GM21529 (cell line): ENCODE results near the gene SOAT1.

Experiments used
- ATAC-seq: cut with Tn5 transposase; IDR thresholded peaks from one replicate; pipeline ENCODE4 v1.9.1; 2021; ENCODE audit not compliant: unreplicated experiment

SOAT1 gene

DNA sequence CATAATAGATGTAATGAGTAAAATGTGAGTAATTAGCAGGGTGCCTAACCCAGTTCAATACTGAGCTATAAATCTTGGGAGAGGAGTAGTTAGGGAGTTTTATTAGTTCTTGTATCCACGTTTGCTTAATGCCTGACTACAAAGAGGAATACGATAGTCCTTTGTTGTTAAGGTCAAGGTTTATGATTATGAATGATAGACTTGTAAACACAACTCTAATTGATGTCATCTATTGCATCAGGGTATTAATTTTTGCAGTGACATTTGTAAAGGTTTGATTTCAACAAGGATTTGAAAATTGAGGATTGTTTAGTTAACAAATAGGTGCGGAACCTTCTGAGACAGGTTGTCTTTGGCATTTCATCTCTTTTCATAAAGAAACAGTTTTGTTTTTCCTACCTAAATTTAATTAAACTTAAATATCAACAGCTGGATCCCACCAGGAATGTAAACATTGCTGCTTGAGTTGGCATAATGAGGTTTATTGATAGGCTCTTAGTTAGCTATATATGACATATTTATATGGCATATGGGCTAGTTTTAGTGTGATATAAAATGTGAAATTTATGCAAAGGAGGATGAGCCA lies 9.7 kb downstream of the SOAT1 start:
- ATAC-seq = no peak

DNA sequence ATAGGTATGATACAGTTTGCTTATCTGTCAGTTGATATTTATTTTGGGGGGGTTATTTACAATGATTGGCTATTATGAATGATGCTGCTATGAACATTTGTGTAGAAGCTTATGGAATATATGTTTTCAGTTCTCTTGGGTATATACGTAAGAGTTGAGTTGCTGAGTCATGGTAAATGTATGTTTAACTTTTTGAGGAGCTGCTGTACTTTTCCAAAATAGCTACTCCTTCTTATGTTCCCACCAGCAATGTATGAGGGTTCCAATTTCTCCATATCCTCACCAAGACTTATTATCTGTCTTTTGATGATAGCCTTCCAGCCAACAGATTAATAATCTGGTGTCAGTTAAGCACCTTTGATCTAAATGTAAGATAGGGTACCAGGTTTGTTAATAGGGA lies 11.9 kb downstream of the SOAT1 start:
- ATAC-seq = no peak

DNA sequence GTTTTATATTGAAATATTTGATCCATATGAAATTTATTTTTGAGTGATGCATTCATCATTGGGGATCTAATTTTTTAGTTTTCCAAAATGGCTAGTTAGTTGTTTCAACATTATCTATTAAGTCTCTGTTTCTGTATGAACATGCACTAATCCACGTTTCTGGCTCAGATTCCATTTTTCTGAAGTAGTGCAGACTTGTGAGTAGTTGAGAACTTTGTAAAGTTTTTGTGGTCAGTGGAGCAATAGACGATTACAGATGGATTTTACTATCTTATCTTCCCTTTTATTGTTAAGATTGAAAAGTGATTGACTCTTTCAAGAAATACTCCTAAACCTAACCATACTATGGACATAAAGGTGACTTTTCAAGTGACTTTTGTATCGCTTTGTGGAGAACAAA lies 16.7 kb downstream of the SOAT1 start:
- ATAC-seq = no peak

DNA sequence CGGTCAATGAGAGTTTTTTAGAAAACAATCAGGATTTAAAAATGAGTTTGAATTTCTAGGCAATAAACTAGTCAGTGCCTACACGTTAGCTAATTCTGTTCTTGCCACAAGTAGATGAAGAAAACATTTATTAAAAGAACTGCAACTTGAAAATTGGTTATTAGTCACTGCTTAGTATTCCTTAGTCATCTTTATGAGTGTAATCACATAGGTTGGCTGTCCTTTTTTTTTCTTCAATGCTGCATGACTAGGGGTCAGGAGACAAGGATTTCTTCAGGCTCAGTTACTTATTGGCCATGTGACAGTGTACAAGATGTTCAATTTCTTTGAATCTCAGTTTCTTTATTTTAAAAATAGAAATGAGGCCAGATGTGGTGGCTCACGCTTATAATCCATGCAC lies 17.1 kb downstream of the SOAT1 start:
- ATAC-seq = no peak

DNA sequence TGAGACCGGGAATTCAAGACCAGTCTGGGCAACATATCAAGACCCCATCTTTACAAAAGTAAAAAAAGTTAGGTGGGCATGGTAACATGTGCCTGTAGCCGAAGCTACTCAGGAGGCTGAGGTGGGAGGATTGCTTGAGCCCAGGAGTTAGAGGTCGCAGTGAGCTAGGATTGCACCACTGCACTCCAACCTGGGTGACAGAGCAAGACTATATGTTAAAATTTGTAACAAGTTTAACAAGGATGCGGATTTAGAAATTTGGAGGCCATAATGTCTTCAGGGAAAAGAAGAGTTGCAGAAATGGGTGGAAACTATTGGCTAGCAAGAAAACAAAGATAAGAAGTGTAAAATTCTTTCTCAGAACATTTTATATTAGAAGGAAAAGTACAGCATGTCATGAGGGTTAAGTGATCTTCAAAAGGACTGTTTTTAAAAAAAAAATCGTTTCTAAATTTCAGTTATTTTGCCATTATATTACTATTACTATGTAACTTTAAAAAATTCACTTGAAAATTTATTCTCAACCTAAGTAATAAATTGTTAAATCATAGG lies 17.6 kb downstream of the SOAT1 start:
- no peak for ATAC-seq

DNA sequence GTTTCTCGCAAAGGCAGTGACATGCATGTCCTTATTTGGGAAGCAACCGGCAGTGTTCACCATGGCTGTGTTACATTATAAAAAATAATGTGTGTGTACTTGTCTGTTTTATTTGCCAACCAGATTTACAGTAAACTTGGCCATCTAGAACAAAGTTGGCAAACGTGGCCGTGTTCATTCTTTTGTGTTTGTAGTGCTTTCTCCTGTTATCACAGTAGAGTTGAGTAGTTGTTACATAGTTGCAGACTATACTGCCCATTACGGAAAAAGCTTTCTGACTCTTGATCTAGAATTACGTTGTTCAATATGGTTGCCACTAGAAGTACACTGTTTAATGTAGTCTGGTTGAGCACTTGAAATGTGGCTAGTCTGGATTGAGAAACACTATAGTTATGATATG lies 19.4 kb downstream of the SOAT1 start:
- no peak for ATAC-seq

DNA sequence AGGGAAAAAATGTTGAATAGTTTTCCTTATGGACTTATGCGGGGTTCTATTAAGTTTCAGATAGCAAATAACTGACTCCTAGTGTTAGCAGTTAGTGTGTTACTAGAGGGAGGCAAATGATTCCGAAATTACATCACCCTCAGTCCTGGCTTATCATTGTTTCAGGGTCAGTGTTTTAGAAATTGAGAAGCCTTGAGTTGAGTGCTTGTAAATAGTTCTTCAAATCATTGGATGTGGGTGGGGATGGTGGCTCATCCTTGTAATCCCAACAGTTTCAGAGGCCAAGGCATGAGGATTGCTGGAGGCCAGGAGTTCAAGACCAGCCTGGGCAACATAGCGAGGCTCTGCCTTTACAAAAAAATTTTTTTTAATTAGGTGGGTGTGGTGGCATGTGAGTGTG lies 21.3 kb downstream of the SOAT1 start:
- ATAC-seq = no peak

DNA sequence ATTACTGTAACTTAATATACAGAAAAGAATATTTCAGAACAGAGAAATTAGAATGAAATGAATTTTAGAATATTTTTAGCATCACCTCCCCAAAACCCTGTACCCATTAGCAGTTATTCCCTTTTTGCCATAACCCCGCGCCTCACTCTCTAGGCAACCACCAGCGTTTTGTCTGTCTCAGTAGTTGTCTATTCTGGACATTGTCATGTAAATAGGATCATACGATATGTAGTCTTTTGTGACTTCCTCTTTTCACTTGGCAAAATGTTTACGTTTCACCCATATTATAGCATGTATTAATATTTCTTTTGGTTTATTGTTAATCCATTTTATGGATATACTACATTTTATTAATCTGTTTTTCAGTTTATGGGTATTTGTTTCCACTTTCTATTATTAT lies 24.9 kb downstream of the SOAT1 start:
- ATAC-seq = no peak

DNA sequence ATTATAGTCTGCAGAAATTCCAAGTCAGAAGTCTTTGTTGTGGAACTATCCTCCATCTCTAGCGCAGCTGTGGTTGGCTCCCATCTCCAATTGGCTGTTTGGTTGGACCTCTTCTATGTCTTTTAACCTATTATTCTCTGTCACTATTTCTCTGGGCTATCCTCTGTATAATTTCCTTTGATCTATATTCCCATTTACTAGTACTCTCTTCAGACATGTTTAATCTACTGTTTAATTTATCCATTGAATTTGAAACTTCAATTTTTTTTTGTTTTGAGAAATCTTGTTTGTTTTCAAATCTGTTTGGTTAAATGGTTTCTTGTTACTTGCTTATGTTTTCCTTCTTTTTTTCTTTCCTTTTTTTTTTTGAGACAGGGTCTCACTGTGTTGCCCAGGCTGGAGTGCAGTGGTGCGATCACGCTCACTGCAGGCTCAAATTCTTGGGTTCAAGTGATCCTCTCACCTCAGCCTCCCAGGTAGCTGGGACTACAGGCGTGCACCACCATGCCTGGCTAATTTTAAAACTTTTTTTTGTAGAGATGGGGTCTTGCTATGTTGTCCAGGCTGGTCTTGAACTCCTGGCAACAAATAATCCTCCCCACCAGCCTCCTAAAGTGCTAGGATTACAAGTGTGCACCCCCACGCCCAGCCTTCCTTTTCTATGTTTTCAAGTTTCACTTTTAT lies 28.1 kb downstream of the SOAT1 start:
- no peak for ATAC-seq

DNA sequence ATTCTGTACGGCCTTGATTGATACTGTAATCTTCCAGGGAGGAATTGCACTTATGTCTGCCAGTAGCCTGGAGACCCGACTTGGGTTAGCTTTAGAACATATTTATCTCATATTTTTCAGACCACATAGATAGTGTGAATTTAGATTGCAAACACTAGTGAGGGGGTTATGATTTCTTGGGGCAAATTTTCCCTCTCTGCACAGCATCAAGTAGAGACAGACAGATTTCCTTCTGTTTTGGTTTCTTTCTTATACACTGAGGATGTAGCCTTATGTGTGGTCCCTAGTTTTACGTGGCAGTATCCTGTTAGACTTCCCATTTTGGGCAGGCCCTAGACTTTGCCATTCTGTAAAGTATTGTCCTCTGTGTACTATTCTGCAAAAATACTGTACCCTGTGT lies 29.0 kb downstream of the SOAT1 start:
- ATAC-seq = no peak

DNA sequence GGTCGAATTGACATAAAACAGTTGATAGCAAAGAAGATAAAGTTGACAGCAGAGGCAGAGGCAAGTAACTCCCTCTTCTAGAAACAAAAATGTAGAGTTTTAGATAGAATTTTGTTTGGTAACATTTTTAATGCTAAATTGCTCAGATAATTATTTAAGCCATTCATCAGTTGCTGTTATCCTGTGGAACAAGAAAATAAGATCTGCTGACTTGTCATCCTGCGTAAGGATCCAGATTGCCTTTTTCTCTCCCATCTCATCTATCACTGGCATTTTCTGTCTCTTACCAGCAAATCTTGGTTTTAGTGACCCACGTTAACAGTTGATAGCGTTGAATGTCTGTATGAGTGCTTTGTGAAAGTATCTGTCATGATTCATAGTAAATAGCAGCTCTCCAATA lies 29.8 kb downstream of the SOAT1 start:
- ATAC-seq = no peak

DNA sequence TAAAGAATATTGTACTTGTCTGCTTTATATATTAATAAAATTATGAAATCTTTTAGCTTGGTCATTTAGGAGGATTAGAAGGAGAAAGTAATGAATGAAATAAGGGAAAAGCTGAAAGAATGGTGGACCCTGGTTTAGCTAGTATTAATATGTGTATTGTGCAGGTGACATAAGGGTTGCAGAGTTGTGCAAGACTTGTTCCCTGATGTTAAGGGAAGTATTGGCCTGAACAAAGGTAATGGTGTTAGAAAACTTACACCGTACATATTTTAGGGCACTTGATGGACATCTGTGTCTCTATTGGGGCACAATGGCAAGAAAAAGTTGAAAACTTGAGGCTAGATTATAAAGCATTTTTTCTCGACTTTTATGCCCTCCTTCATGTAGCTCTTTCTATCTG lies 32.2 kb downstream of the SOAT1 start:
- ATAC-seq = no peak

DNA sequence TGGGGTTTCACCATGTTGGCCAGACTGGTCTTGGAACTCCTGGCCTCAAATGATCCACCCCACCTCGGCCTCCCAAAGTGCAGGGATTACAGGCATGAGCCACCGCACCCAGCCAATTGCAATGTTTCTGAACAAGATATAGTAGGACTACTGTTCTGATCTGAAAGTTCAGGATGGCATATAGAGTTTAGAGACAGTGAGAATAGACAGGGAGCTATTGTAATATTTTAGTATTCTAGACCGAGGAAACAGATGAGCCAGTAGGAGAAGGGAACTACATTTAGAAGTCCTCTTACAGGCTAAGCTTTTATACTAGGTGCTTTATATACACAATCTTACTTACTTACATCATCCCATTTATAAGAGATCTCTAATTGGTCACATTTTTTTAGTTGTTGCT lies 33.1 kb downstream of the SOAT1 start:
- ATAC-seq = no peak

DNA sequence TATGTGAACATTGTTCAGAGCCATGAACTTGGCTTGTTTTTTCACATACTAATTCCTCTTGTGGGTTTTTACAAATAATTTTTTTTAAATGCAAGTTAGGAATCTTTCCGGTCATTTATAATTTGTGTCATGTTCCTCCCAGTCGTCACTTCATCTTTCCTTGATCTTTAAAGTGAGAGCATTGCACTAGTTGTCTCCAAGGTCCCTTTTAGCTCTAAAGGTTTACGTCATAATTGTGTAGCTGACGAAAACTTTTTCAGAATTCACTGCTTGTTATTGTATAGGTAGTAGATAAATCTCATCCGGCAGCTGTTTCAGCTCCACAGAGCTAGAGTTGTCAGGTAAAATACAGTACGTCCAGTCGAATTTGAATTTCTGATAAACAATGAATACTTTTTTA lies 33.6 kb downstream of the SOAT1 start:
- no peak for ATAC-seq

DNA sequence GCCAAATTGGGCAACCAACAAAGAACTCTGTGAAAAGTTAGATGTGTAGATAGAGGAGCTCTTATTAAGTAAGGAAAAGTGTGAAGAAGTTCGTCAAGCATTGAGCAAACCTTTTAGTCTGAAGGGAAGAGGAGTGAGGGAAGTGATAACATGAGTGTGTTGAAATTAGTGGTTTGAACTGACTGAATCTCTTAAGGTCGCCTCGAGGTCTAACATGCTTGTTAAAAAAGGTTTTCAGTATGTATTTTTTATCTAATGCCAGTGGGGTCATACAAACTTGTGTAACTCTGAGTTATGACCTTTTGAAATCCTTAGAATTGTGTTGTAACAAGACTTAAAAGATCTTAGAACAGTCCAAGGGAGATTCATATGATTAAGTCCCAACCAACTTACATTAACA lies 34.1 kb downstream of the SOAT1 start:
- ATAC-seq = no peak

DNA sequence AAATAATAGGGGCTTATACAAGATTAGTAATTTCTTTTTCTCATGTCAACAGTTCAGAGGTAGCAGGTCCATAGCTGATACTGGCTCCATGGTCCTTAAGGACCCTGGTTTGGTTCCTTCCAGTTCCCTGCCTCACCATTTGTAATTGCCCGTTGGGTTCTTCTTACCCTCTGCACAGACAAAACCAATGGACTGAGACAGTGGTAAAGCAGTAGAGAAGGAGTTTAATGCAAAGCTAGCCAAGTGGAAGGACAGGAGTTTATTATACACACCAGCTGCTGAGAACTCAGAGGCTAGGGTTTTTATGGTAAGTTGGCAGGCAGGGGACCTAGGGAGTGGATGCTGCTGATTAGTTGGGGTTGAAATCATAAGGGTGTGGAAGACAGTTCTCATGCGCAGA lies 36.3 kb downstream of the SOAT1 start:
- ATAC-seq = no peak

DNA sequence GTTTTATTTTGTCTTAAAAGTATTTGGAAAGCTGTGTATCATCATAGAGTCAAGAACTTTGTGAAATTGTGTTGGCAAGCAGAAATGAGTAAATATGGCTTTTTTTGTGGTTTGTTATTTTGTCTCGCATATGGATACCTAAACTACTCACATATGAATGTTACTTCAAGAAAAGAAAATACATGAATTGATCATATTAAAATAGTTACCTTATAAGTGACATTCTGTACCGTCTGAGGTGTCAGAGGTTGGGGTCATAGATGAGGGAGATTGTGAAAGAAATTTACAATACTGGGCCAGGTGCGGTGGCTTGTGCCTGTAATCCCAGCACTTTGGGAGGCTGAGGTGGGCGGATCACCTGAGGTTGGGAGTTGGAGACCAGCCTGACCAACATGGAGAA lies 40.8 kb downstream of the SOAT1 start:
- ATAC-seq = no peak

DNA sequence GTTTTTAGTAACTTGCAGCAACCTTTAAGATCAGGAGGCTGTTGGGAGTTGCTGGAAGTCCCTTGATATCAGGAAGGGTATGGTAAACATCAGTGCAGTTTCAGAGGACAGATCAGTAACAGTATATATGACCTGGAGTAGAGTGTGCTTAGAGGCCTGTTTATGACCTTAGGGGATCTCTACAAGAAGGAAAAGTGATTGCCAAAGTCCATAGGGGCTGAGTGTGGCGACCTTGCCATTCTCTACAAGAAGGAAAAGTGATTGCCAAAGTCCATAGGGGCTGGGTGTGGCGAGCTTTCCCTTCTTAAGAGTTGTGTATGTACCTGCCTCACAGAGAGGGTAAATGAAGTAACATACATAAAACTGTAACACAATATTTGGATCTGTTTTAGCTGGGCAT lies 43.7 kb downstream of the SOAT1 start:
- no peak for ATAC-seq

DNA sequence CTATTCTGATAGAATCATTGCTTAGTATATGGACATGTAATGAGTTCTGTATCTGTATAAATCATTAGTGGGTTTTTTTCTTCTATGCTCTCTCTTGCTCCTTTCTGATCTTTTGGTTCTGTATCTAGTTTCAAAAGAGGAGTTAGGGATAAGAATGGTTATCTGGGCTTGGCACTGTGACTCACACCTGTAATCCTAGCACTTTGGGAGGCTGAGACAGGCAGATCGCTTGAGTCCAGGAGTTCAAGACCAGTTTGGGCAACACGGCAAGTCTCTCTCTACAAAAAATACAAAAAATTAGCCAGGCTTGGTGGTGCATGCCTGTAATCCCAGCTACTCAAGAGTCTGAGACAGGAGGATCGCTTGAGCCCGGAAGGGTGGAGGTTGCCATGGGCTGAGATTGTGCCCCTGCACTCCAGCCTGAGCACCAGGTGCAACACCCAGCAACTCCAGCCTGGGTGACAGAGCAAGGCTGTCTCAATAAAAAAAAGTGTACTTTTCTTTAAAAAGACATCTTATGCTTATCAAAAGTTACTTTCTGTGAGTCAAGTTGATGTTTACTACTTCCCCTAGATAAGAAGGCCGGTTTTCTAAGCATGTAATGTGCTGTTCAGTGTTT lies 44.5 kb downstream of the SOAT1 start:
- ATAC-seq = no peak

DNA sequence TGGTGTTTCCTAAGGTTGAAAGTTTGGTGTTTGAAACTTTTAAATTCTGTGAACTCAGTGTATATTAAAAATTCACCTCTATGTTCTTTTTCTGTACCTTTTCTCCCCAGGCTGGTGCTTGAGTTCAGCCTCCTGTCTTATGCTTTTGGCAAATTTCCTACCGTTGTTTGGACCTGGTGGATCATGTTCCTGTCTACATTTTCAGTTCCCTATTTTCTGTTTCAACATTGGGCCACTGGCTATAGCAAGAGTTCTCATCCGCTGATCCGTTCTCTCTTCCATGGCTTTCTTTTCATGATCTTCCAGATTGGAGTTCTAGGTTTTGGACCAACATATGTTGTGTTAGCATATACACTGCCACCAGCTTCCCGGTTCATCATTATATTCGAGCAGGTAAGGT lies 47.3 kb downstream of the SOAT1 start:
- no peak for ATAC-seq

DNA sequence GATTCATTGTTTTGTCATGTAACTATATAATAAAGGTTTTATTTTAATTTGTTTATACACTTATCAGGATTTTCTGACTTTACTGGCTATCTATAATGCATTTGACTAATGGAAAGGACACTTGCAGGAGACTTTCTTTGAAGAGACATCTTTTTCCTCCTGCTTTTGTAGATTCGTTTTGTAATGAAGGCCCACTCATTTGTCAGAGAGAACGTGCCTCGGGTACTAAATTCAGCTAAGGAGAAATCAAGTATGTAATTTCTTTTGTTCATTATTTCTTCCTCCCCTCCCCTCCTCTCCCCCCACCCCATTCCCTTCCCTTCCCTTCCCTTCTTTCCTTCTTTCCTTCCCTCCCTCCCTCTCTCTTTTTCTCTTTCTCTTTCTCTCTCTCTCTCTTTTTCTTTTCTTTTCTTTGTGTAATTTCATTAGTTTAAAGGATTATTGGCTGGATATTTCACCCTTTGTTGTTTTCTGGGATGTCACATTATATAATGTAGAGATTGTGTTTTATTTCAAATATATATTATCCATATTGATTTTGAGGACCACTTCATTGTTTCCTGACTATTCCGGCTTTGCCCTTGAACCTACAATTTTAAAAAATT lies 48.4 kb downstream of the SOAT1 start:
- ATAC-seq = no peak

DNA sequence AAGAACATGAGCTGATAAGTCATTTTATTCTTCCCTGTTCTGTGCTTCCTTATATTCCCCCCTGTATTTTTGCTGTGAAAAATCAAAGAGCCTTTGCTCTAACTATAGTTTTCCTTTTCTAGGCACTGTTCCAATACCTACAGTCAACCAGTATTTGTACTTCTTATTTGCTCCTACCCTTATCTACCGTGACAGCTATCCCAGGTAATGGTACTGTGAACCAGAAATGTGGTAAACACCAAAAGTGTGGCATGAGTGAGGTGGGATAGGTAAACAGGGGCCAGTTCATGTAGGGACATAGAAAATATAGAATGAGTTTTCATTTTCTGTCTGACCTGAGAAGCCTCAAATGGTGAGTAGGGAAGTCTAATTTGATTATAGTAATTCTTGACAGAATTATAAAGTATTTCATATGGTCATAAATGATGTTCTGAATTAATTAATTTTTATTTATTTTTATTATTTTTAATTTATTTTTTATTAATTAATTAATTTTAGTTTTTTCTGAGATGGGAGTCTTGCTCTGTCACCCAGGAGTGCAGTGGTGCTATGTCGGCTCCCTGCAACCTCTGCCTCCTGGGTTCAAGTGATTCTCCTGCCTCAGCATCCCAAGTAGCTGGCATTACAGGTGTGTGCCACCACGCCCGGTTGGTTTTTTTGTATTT lies 49.3 kb downstream of the SOAT1 start:
- no peak for ATAC-seq
